Stimulated activated CD8-positive, alpha-beta memory T cell treated with anti-CD3 and anti-CD28 coated beads, Interleukin-7, amount 100 ng/mL, for 24 hours (primary cell): ENCODE data around the gene CRX.
"Not testable (repeated sequence)": the region's sequence is repeated elsewhere in the genome, so short reads cannot be mapped to it uniquely, and the experiment has no call there.

Experiments
- DNase-seq: peaks from one replicate; pipeline ENCODE4 v3.0.0-alpha.2; 2020; ENCODE audit warnings: low read depth

CRX gene

GRCh38 chr19:47803671-47804070 lies 18.1 kb upstream of the CRX start:
- DNase-seq = not testable (repeated sequence)

DNA sequence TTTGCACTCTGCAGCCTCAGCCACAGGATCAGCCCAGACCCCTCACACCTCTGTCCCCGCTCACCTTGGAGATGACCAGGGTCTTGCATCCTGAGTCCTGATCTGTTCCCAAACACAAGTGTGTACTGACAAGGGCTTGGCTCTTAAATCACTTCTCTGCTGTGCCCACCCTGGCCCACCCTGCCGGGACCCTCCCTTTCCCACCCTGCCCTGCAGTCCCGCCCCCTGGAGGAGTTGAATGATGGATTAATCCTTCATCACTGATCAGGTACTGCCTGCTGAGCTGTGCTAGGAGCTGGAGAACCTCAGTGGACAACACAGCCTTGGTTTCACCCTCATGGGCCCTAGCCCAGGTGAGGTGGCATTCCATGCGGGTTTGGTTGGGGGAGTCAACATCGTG lies 17.3 kb upstream of the CRX start, which contains the start of gene TPRX1:
TSS of gene TPRX1 (minus strand) at position 101 of the 400 bp plus-strand sequence. CDS start at position 89, 12 bp downstream.
- DNase-seq = not testable (repeated sequence)

GRCh38 chr19:47805313-47805712 lies 16.4 kb upstream of the CRX start:
- no peak for DNase-seq

- DNase-seq = no peak
Observed at GRCh38 chr19:47806435-47806834, 15.3 kb upstream of the CRX start.

- DNase-seq = peak; percentile 74
Observed at GRCh38 chr19:47813304-47813994, 8.3 kb upstream of the CRX start.

DNA sequence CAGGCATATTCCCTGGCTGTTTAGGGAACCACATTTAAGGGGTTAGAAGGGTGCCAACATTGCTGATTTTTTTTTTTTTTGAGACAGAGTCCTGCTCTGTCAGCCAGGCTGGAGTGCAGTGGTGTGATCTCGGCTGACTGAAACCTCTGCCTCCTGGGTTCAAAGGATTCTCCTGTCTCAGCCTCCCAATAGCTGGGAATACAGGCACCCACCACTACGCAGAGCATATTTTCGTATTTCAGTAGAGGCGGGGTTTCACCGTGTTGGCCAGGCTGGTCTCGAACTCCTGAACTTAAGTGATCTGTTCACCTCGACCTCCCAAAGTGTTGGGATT lies 7.8 kb upstream of the CRX start:
- no peak for DNase-seq

GRCh38 chr19:47816270-47816669 lies 5.5 kb upstream of the CRX start:
- DNase-seq = not testable (repeated sequence)

- not testable (repeated sequence) for DNase-seq
Observed at GRCh38 chr19:47818221-47818620, 3.5 kb upstream of the CRX start.

GRCh38 chr19:47819858-47820257 lies 1.9 kb upstream of the CRX start:
- DNase-seq = no peak

DNA sequence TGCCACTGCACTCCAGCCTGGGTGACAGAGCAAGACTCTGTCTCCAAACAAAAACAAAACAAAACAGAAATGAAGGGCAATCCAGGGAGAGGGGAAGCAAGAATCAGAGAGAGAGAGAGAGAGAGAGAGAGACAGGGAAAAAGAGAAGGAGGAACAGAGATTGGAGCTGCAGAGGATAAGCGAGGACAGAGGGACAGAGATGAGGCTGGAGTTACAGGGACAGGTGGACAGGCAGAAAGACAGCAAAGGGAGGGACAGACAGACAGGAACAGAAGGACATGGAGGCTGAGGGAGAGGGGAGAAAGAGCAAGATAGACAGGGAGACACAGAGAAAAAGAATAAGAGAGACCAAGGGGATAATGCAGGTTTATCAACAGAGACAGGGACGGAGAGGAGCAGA lies 1.3 kb upstream of the CRX start:
- no peak for DNase-seq

GRCh38 chr19:47824396-47824795 lies 2.7 kb downstream of the CRX start:
- no peak for DNase-seq

GRCh38 chr19:47826800-47827199 lies 5.1 kb downstream of the CRX start:
- no peak for DNase-seq

DNA sequence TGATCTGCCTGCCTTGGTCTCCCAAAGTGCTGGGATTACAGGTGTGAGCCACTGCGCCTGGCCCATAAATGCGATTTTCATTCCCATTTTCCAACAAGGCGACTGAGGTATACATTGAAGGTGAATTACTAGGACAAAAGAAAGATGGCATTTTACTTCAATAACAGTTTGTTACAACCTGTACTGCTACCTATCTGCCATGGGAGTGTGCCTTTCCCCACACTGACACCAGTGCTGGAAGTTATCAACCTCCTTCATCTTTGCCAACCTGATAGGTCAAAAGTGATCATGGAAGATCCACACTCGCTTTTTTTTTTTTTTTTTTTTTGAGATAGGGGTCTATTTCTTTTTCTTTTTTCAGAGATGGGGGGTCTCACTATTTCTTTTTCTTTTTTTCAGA lies 11.0 kb downstream of the CRX start:
- no peak for DNase-seq

DNA sequence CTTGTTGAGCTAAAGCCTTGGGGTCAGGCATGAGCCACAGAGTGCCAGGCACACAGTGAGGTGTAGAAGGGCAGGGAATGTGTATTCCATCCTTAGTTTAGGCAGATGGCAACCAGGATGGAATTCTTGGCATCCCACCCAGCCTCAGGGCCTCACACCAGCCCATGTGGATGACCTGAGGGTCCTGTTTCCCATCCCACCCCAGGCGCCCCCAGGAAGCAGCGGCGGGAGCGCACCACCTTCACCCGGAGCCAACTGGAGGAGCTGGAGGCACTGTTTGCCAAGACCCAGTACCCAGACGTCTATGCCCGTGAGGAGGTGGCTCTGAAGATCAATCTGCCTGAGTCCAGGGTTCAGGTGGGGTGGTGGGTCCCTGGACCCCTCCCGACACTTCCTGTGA lies 14.3 kb downstream of the CRX start:
- DNase-seq = no peak

GRCh38 chr19:47839411-47839810 lies 17.7 kb downstream of the CRX start:
- DNase-seq = no peak

DNA sequence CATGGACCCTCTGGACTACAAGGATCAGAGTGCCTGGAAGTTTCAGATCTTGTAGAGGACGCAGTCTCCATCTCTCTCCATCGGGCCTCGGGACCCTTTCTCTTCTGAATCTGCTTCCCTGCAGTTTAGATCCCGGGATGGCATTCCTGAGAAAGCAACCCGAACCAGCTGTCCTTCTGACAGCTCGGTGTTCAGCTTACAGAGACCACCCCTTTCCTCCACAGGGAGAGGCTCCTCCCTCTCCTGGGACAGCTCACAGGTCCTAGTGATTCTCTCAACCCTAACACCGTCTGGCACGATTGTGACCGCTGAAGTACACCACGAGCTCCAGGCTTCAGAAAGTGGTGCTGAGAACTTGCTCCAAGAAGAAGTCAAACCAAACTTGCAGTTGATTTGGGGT lies 18.2 kb downstream of the CRX start:
- no peak for DNase-seq

DNA sequence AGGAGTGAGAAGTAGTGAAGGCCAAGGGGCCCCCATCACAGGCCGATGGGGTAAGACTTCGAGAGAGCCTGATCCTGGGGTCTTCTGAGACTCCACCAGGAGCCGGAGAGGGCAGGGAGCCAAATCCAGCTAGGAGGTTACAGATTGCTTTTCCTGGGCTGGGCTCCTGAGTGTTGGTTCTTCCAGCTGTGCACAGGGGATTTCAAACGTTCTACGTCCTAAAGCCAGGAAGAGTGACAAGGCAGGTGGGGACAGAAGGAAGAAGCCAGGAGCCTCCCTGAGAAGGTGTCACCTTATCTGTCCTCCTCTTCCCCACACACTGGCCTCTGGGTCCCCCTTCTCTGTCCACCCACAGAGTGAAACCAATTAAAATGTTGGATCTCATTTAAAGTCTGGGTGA lies 21.2 kb downstream of the CRX start:
- no peak for DNase-seq

- no peak for DNase-seq
Observed at GRCh38 chr19:47848425-47848822, 26.7 kb downstream of the CRX start.

DNA sequence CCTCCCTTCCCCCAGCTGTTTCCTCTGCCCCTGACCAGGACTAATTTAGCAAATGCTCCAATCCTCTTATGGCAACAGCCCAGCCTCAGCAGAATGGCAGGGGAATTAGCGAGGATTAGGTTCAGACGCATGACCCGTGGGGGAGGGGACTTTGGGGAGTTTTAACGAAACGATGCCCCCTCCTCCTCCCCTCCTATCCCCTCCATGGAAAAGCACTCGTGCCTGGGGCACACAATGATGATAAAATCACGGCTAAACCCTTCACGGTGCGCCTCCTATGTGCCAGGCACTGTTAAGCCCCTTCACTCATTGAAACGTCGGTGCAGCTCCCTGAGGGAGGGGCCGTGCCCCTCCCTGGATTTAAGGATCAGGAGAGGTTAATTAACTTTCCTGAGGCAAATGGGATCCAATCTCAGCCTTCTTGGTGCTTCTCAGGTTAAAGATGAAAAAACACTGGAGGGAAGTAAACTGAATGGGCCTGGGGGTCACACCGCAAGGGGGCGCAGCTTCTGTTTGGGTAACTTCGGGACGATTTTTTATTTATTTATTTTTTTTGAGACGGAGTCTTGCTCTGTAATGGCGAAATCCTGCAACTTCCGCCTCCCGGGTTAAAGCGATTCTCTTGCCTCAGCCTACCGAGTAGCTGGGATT lies 27.2 kb downstream of the CRX start:
- DNase-seq = no peak

DNA sequence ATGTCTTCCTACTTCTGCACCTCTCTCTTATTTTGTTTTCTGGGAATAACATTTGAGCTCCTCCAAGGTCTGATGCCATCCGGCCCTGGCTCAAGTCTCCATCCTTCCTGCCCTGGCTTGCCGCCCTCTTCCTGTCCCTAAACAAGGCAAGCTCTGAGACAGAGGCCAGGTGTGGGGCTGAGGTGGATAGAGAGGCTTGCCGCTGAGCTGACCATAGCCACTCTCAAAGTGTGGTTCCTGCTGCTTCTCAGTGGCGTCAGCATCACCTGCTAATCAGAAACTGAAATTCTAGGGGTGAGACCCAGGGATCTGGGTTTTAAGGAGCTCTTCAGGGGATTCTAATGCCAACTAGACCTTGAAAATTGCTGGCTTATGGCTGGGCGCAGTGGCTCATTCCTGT lies 31.3 kb downstream of the CRX start:
- DNase-seq = no peak

GRCh38 chr19:47854459-47854858 lies 32.7 kb downstream of the CRX start:
- DNase-seq = no peak

DNA sequence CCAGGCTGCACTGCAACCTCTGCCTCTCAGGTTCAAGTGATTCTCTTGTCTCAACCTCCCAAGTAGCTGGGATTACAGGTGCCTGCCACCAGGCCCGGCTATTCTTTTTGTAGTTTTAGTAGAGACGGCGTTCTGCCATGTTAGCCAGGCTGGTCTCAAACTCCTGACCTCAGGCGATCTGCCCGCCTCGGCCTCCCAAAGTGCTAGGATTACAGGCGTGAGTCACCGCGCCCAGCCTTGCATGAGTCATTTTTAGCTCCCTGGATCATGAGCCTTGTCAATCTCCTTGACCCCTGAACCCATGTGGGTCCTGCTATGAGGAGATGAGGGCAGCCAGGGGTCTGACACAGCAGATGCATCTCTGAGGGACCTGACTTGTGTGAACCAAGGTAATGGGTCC lies 36.5 kb downstream of the CRX start:
- not testable (repeated sequence) for DNase-seq

GRCh38 chr19:47858646-47859285 lies 37.0 kb downstream of the CRX start, which contains the start of gene TPRX2:
TSS of gene TPRX2 (plus strand) at chr19:47859235. CDS start at chr19:47859247, 12 bp downstream.
- DNase-seq = not testable (repeated sequence)
